T-helper 2 cell (primary cell): ENCODE measurements around the gene CDC20B.
"Not testable (repeated sequence)": the region's sequence is repeated elsewhere in the genome, so short reads cannot be mapped to it uniquely, and the experiment has no call there.

Source experiments
- DNase-seq, 5 experiments: peaks; one replicate each; pipeline versions ENCODE4 v3.0.0 to v3.0.0-alpha.2; 2012 to 2022

The CDC20B gene

DNA sequence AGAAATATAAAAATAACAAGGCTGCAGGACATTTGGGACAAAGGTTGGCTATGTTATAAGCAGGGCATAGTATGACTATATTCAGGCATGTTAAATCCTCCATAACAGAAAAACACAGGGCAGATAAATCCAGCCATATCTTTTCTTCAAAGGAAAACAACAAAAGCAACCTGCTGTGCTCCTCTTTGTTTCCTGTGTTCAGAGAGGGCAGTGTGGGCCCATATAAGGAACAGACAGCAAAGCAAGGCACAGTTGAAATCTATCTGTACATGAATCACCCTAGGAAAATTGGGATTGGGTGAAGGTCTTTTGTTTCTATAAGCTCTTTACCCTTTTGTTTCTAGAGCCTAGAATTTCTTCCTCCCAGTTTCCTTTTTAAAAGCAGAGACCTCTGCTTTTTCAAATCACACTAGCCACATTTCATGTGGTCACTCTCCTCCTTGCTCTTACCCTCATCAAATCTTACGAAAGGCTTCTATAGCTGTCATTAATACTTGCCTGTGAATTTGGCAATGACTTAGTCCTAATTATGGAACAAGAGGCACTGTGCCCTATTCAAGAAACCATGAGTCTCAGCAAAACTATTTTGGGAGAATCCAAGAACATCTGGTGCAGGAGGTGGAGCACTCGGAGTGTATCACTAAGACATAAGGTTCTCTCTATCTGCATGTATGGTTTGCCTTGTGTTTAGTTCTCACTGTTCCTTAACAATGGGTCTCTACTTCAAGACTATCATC, 68.8 kb downstream of the CDC20B start:
- peak in 1 of 5 experiments; percentile 57 for DNase-seq

- peak in 3 of 5 experiments; percentile 10 to 86 (median 70) for DNase-seq
These were observed 70.6 kb downstream of the CDC20B start, which contains the start of gene GZMA for GRCh38 chr5:55102348-55102747. Gene GZMA, plus strand, starts transcription at chr5:55102646. Its CDS starts 37 bp downstream, at chr5:55102683.

DNA sequence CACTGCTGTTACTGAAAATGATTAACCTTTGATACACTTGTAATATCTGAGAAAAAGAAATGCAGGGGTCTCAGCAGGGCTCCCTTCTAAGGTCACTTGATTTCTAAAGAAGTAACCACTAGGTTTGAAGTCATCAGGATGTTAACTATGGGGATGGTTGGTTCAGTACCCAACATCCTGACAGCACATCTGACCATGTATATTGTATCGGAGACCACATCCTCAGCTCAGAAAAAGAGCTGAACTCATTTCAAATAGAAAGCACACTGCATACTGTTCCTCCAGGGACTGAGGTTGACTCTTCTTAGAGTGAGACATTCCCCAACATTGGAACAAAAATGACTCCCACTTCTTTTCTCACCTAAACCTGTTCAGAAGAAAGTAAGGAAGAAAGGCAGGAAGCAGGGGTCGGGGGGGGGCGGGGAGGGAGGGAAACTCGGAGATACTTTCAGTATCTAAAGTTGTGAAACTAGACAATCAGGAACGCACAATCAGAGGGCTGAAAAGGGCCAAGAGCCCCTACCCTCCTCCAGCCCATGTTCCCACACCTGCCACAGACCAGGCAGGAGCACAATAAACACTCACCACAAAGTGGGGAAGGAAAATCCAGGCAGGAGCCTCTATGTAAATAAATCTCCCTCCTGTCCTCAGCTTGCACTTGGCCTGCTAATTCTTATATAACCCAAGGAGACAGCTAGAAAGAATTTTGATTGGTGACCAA, 71.3 kb downstream of the CDC20B start:
- DNase-seq: peak in 2 of 5 experiments; percentile 39 to 93

- DNase-seq: not testable (repeated sequence)
These were observed 71.8 kb downstream of the CDC20B start for GRCh38 chr5:55101148-55101547.

GRCh38 chr5:55096861-55097260, 76.1 kb downstream of the CDC20B start:
- peak in 2 of 5 experiments; percentile 48 to 93 for DNase-seq

- DNase-seq: peak in 1 of 5 experiments; percentile 78
These were observed 76.8 kb downstream of the CDC20B start for GRCh38 chr5:55096182-55096581.

DNA sequence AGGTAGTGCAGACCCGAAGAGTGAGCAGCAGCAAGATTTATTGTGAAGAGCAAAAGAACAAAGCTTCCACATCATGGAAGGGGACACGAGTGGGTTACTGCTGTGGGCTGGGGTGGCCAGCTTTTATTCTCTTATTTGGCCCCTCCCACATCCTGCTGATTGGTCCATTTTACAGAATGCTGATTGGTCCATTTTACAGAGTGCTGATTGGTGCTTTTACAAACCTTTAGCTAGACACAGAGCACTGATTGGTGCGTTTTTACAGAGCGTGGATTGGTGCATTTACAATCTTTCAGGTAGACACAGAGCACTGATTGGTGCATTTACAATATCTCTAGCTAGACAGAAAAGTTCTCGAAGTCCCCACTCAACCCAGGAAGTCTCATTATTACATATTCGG, 82.0 kb downstream of the CDC20B start:
- not testable (repeated sequence) for DNase-seq

- DNase-seq: not testable (repeated sequence)
These were observed 83.7 kb downstream of the CDC20B start for GRCh38 chr5:55089301-55089700.

DNA sequence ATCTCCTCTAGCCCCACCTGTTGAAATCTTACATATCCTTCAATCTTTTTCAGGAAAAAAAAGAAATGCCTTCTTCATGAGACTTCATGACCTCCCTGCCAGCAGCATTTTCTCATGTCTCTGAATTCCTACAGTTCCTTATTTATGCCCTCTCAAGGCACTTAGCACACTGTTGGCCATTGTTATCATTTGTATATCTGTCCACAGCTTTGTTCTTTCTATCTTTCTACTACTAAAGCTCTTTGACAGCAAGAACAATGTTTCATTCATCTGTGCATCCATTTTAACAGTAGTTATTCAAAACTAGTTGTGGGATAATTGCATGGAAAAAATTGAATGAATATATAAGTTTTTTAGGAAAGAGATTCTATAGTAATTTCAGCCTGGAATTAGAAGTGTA, 91.4 kb downstream of the CDC20B start:
- DNase-seq: no peak

- DNase-seq: peak in 1 of 5 experiments; percentile 23
These were observed 99.8 kb downstream of the CDC20B start for GRCh38 chr5:55073211-55073610.

GRCh38 chr5:55072666-55073065, 100.3 kb downstream of the CDC20B start:
- DNase-seq: peak in 2 of 5 experiments; percentile 38 to 91

- no peak for DNase-seq
These were observed 101.6 kb downstream of the CDC20B start for GRCh38 chr5:55071413-55071812.

DNA sequence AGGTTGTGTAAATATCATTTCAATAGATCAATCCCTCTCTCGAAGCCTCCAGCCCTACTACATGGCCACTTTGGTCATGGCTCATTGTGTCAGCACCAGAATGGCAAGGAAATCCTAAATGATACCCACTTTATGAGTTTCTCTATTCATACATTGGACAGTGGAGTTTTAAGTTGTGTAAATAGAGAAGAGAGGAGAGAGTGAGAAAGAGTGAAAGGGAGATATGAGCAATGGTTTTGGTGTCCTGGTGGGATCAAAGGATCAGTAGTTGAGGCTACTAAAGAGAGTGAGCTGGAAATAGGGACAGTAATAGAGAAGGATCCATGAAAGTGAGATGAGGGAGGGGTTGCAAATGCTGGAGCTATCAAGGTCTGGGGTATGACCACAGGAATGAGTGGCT, 102.0 kb downstream of the CDC20B start:
- no peak for DNase-seq

DNA sequence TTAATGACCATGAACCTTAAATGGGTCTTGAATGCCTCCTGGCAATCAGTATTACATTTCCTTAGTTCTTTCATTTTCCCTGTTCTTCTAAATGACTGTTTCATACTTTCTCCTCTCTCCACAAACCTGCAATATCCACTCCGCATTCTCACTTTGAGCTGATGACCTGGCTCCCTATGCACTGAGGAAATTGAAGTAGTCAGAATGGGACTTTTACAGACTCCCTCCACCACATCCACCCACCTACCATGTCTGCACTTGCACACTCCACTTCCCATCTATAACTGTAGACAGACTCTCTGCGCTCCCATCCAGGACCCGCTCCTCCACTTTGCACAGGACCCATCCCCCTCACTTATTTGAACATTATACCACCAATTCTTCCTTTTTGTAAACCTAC, 106.7 kb downstream of the CDC20B start:
- no peak for DNase-seq

GRCh38 chr5:55064523-55064922, 108.5 kb downstream of the CDC20B start:
- no peak for DNase-seq

DNA sequence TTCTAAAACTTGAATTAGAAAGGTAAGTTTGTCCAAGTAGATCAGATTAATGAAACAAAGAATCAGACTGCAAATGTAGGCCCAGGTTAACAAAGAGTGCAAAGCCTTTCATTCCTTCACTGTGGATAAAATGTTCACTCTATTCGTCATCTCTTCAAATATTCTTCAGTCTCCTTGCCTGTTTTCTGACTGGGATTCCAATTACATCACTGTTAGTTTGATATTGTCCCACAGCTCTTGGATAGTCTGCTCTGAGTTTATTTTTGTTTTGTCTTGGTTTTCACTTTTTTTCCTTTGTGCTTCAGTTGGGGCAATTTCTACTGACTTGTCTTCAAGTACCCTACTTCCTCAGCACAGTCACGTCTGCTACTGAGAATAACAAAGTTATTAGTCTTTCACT, 109.1 kb downstream of the CDC20B start:
- no peak for DNase-seq

DNA sequence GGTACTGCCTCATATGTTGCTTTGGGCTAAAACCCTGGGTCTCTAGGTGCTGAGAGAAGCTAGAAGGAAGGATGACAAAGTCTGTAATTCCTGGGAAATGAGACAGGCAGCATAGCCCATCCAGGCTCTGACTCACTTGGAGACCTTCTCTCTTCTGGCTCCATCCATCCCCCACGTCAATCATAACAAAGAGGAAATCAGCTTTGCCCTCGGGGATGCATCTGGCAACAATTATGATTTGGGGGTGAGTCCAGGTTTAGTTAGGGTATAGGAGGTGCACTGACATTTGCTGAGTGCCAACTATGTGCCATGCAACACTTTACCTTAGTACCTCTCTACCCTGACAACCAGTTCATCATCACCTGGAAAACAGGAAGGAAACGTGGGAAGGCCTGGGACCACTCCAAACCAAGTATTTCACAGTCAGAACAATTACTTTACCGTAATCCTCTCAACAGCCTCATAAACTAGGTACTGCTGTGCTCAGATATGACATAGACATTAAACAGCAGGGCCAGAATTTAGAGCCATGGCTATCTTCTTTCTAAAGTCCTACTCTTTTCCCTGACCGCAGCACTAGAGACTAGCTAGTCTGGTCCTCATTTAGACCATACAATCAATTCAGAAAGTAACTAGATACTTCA, 109.6 kb downstream of the CDC20B start:
- DNase-seq: no peak
